WTC11 (cell line): ENCODE measurements around the gene OPCML. TPM values are rescaled to one million over a fixed set of nuclear protein-coding genes. Genes with fewer than 3 reads are reported as not detected.

Source experiments
- ATAC-seq: fragments of 200-7000 bp; cut with Tn5 transposase; 2 replicates; pipeline ENCODE4 v1.10.0; 2021; ENCODE audit warnings: mild to moderate bottlenecking, moderate library complexity
- CTCF ChIA-PET: fragments of 300-600 bp; sonication (Branson Sonifier 250); formaldehyde crosslinking; loops from one replicate; lab custom pipeline; 2021; ENCODE audit warnings: antibody characterized with exemption; lab: Charles Lee
- POLR2A ChIA-PET: fragments of 350-600 bp; sonication (Branson Sonifier 250); formaldehyde crosslinking; loops from one replicate; lab custom pipeline; 2021; ENCODE audit warnings: antibody characterized with exemption; lab: Charles Lee
- DNase-seq: peaks from one replicate; pipeline ENCODE4 v3.0.0; 2021; ENCODE audit warnings: low spot score
- H3K27ac Mint-ChIP-seq: 2 replicates; pipeline ENCODE4 v1.8.0; 2021; ENCODE audit warnings: mixed read lengths
- H3K27me3 Mint-ChIP-seq: 2 replicates; pipeline ENCODE4 v1.8.0; 2021; ENCODE audit warnings: low read depth, mild to moderate bottlenecking, moderate library complexity, mixed read lengths
- H3K36me3 Mint-ChIP-seq: 2 replicates; pipeline ENCODE4 v1.8.0; 2021; ENCODE audit warnings: mixed read lengths
- H3K4me1 Mint-ChIP-seq: 2 replicates; pipeline ENCODE4 v1.8.0; 2022; ENCODE audit warnings: mixed read lengths
- H3K4me3 Mint-ChIP-seq: 2 replicates; pipeline ENCODE4 v1.8.0; 2021; ENCODE audit warnings: mild to moderate bottlenecking, moderate library complexity, mixed read lengths
- H3K9me3 Mint-ChIP-seq: 2 replicates; pipeline ENCODE4 v1.8.0; 2021; ENCODE audit warnings: mixed read lengths
- ARID4B ChIP-seq: sonication (generic); formaldehyde crosslinking; IDR thresholded peaks from 2 replicates; pipeline ENCODE4 v1.8.0; 2023; ENCODE audit warnings: missing genetic modification reagents, mild to moderate bottlenecking, borderline replicate concordance
- ATF6 ChIP-seq: sonication (generic); formaldehyde crosslinking; IDR thresholded peaks from 2 replicates; pipeline ENCODE4 v1.8.1; 2023; ENCODE audit warnings: mild to moderate bottlenecking, missing genetic modification reagents
- E2F1 ChIP-seq: sonication (generic); formaldehyde crosslinking; IDR thresholded peaks from 2 replicates; pipeline ENCODE4 v1.8.0; 2022; ENCODE audit warnings: mild to moderate bottlenecking, missing genetic modification reagents
- FOXP1 ChIP-seq: sonication (generic); formaldehyde crosslinking; IDR thresholded peaks from 2 replicates; pipeline ENCODE4 v1.8.0; 2022; ENCODE audit warnings: missing genetic modification reagents, mild to moderate bottlenecking, moderate library complexity, borderline replicate concordance
- JAZF1 ChIP-seq: fragments of 250-450 bp; sonication (Bioruptor Pico); IDR thresholded peaks from 2 replicates; pipeline ENCODE4 v1.9.0; 2021; ENCODE audit warnings: moderate library complexity, mild to moderate bottlenecking, inconsistent platforms
- JUN ChIP-seq: sonication (generic); formaldehyde crosslinking; IDR thresholded peaks from 2 replicates; pipeline ENCODE4 v1.8.0; 2023; ENCODE audit warnings: mild to moderate bottlenecking, missing genetic modification reagents
- OVOL2 ChIP-seq: fragments of 250-450 bp; sonication (Bioruptor Pico); IDR thresholded peaks from 2 replicates; pipeline ENCODE4 v1.9.0; 2021; ENCODE audit warnings: mild to moderate bottlenecking, borderline replicate concordance
- PRDM15 ChIP-seq: sonication (generic); formaldehyde crosslinking; IDR thresholded peaks from 2 replicates; pipeline ENCODE4 v1.8.0; 2022; ENCODE audit warnings: missing genetic modification reagents
- PRRX2 ChIP-seq: fragments of 250-450 bp; sonication (Bioruptor Pico); IDR thresholded peaks from 2 replicates; pipeline ENCODE4 v1.8.0; 2021; ENCODE audit warnings: mild to moderate bottlenecking
- RELA ChIP-seq: sonication (generic); formaldehyde crosslinking; IDR thresholded peaks from 2 replicates; pipeline ENCODE4 v1.8.1; 2022; ENCODE audit warnings: missing genetic modification reagents, mild to moderate bottlenecking, borderline replicate concordance
- RORB ChIP-seq: fragments of 250-450 bp; sonication (Bioruptor Pico); IDR thresholded peaks from 2 replicates; pipeline ENCODE4 v1.9.0; 2021; ENCODE audit warnings: mild to moderate bottlenecking
- TCF7 ChIP-seq: sonication (generic); formaldehyde crosslinking; IDR thresholded peaks from 2 replicates; pipeline ENCODE4 v1.8.0; 2022; ENCODE audit warnings: mild to moderate bottlenecking, low read depth, missing genetic modification reagents, moderate library complexity
- ZBTB21 ChIP-seq: sonication (generic); formaldehyde crosslinking; IDR thresholded peaks from 2 replicates; pipeline ENCODE4 v1.8.1; 2023; ENCODE audit warnings: mild to moderate bottlenecking, missing genetic modification reagents, borderline replicate concordance
- ZNF423 ChIP-seq: fragments of 250-450 bp; sonication (Bioruptor Pico); IDR thresholded peaks from 2 replicates; pipeline ENCODE4 v2.1.2; 2022; ENCODE audit warnings: mild to moderate bottlenecking, moderate library complexity
- ZSCAN18 ChIP-seq: fragments of 250-450 bp; sonication (Bioruptor Pico); IDR thresholded peaks from 2 replicates; pipeline ENCODE4 v2.1.2; 2022; ENCODE audit warnings: mild to moderate bottlenecking, moderate library complexity
- total RNA-seq: library from RNA; stranded (reverse); gene quantifications from 3 replicates; pipeline ENCODE4 v1.2.3, GENCODE V29; 2021
- TF ChIP-seq, protein P1 (sequence below): fragments of 250-450 bp; sonication (Bioruptor Pico); IDR thresholded peaks from 2 replicates; pipeline ENCODE4 v1.9.0; 2021; ENCODE audit warnings: moderate library complexity, mild to moderate bottlenecking, inconsistent platforms, borderline replicate concordance
- TF ChIP-seq, protein P2 (sequence below): fragments of 200-600 bp; IDR thresholded peaks from 2 replicates; pipeline ENCODE4 v1.8.0; 2022; ENCODE audit warnings: antibody characterized with exemption
- TF ChIP-seq, protein P3 (sequence below): fragments of 250-450 bp; sonication (Bioruptor Pico); IDR thresholded peaks from 2 replicates; pipeline ENCODE4 v1.9.0; 2021; ENCODE audit warnings: mild to moderate bottlenecking
- TF ChIP-seq, protein P4 (sequence below): sonication (generic); formaldehyde crosslinking; IDR thresholded peaks from 2 replicates; pipeline ENCODE4 v1.8.1; 2022; ENCODE audit warnings: mild to moderate bottlenecking, missing genetic modification reagents, moderate library complexity, borderline replicate concordance

Gene OPCML
- total RNA-seq, 1 experiment from 2014 or later: 1.5 TPM

DNA sequence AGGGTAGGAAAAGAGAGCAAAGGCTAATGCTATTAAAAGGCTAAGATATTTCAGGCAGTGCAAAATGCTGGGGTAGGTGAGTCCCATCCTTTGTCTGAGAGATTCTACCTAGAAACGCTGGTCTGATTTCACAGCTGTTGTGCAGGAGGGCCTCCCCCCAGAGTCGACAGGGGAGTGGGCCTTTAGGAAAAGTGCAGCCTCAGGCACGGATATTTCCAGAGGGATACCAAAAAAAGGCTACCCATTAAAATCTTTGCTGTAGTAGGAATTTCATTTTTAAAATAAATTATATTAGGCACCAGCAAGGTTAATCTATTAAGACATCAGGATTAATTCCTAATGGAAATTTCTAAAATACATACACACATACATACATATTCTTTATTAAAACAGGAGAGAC is 280.5 kb downstream of the OPCML start (continued):
- TF ChIP-seq E2F1 (CRISPR knock-in tag): no peak

- Mint-ChIP-seq H3K4me3 (no peak overlapping the region), H3K27ac (no peak overlapping the region), H3K27me3 (peaks cover 2% of the 10 kb centered on the region; the same call in 1 of the 2 replicates), H3K9me3 (0 out of 2 replicates have a peak, but pooled peaks cover 5% of the 10 kb centered on the region), H3K36me3 (no peaks in the 10 kb centered on the region), H3K4me1 (peaks cover 14% of the 10 kb centered on the region)
- DNase-seq: no peak
- CTCF ChIA-PET: interaction anchor here (1.2 to 1.7 kb wide), 3 partner anchors 10 to 171 kb away, joined by 4 to 5 read pairs (median 5); no protein-coding TSS in a partner anchor
- POLR2A ChIA-PET: no interaction called here
- no peak for ATAC-seq
- TF ChIP-seq, protein P1, sequence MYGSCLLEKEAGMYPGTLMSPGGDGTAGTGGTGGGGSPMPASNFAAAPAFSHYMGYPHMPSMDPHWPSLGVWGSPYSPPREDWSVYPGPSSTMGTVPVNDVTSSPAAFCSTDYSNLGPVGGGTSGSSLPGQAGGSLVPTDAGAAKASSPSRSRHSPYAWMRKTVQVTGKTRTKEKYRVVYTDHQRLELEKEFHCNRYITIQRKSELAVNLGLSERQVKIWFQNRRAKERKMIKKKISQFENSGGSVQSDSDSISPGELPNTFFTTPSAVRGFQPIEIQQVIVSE (CRISPR knock-in tag): no peak
- TF ChIP-seq OVOL2 (CRISPR knock-in tag) (no peak), JAZF1 (no peak), ARID4B (CRISPR knock-in tag) (no peak), TCF7 (CRISPR knock-in tag) (no peak), ATF6 (CRISPR knock-in tag) (no peak), RELA (CRISPR knock-in tag) (no peak), JUN (CRISPR knock-in tag) (no peak), PRDM15 (CRISPR knock-in tag) (no peak), PRRX2 (CRISPR knock-in tag) (no peak), RORB (CRISPR knock-in tag) (no peak), FOXP1 (CRISPR knock-in tag) (no peak), ZNF423 (CRISPR knock-in tag) (no peak), ZSCAN18 (CRISPR knock-in tag) (no peak), ZBTB21 (CRISPR knock-in tag) (no peak)
- TF ChIP-seq, protein P2, sequence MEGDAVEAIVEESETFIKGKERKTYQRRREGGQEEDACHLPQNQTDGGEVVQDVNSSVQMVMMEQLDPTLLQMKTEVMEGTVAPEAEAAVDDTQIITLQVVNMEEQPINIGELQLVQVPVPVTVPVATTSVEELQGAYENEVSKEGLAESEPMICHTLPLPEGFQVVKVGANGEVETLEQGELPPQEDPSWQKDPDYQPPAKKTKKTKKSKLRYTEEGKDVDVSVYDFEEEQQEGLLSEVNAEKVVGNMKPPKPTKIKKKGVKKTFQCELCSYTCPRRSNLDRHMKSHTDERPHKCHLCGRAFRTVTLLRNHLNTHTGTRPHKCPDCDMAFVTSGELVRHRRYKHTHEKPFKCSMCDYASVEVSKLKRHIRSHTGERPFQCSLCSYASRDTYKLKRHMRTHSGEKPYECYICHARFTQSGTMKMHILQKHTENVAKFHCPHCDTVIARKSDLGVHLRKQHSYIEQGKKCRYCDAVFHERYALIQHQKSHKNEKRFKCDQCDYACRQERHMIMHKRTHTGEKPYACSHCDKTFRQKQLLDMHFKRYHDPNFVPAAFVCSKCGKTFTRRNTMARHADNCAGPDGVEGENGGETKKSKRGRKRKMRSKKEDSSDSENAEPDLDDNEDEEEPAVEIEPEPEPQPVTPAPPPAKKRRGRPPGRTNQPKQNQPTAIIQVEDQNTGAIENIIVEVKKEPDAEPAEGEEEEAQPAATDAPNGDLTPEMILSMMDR: no peak
- TF ChIP-seq, protein P3, sequence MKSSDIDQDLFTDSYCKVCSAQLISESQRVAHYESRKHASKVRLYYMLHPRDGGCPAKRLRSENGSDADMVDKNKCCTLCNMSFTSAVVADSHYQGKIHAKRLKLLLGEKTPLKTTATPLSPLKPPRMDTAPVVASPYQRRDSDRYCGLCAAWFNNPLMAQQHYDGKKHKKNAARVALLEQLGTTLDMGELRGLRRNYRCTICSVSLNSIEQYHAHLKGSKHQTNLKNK (CRISPR knock-in tag): no peak
- TF ChIP-seq, protein P4, sequence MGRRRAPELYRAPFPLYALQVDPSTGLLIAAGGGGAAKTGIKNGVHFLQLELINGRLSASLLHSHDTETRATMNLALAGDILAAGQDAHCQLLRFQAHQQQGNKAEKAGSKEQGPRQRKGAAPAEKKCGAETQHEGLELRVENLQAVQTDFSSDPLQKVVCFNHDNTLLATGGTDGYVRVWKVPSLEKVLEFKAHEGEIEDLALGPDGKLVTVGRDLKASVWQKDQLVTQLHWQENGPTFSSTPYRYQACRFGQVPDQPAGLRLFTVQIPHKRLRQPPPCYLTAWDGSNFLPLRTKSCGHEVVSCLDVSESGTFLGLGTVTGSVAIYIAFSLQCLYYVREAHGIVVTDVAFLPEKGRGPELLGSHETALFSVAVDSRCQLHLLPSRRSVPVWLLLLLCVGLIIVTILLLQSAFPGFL (CRISPR knock-in tag): no peak
Measured at GRCh38 chr11:133249530-133249929, 282.8 kb downstream of the OPCML start.
